GM10266 (cell line): ENCODE data around the gene ARAP1.
A peak's percentile ranks its signal among the peaks of the same experiment; 100 is the strongest.

ENCODE experiments used
- DNase-seq: peaks from one replicate; pipeline ENCODE4 v3.0.0; 2012; ENCODE audit errors: extremely low spot score
- CTCF ChIP-seq: IDR thresholded peaks from 2 replicates; pipeline ENCODE4 v1.5.1; 2012; ENCODE audit warnings: mild to moderate bottlenecking, low read depth; ENCODE audit not compliant: control insufficient read depth, insufficient read depth; ENCODE audit errors: missing control alignments

ARAP1 gene

GRCh38 chr11:72648384-72649136 is 103.6 kb downstream of the ARAP1 start:
- no peak for TF ChIP-seq CTCF
- no peak for DNase-seq

GRCh38 chr11:72647882-72648281 is 104.3 kb downstream of the ARAP1 start:
- no peak for TF ChIP-seq CTCF
- no peak for DNase-seq

GRCh38 chr11:72646472-72646871 is 105.7 kb downstream of the ARAP1 start:
- TF ChIP-seq CTCF: no peak
- DNase-seq: no peak

- no peak for DNase-seq
- no peak for TF ChIP-seq CTCF
These were observed 106.2 kb downstream of the ARAP1 start for GRCh38 chr11:72646024-72646423.

- no peak for TF ChIP-seq CTCF
- DNase-seq: no peak
These were observed 108.7 kb downstream of the ARAP1 start for GRCh38 chr11:72643547-72643946.

GRCh38 chr11:72642884-72643522 is 109.2 kb downstream of the ARAP1 start:
- peak; percentile 94 for TF ChIP-seq CTCF
- DNase-seq: peak; percentile 92
